AG09309 (cell line): ENCODE data around the gene ZCWPW1.
"Not testable (repeated sequence)": the region's sequence is repeated elsewhere in the genome, so short reads cannot be mapped to it uniquely, and the experiment has no call there.

Experiments
- DNase-seq: peaks from one replicate; pipeline ENCODE4 v3.0.0-alpha.2; 2010; ENCODE audit warnings: low read depth
- H3K4me3 ChIP-seq: 2 replicates; pipeline ENCODE4 v1.5.1; 2011; ENCODE audit warnings: mild to moderate bottlenecking, low read depth, low read length, moderate library complexity; ENCODE audit not compliant: control insufficient read depth
- CTCF ChIP-seq: IDR thresholded peaks from 2 replicates; pipeline ENCODE4 v1.5.1; 2011; ENCODE audit warnings: mild to moderate bottlenecking, low read depth, low read length, inconsistent platforms; ENCODE audit not compliant: insufficient read depth, control insufficient read depth; ENCODE audit errors: missing control alignments

The ZCWPW1 gene

GRCh38 chr7:100352984-100353684, 75.4 kb downstream of the ZCWPW1 start:
- DNase-seq: no peak
- H3K4me3 ChIP-seq: no peak overlapping the region
- TF ChIP-seq CTCF: no peak

- not testable (repeated sequence) for DNase-seq, H3K4me3 ChIP-seq
Observed at GRCh38 chr7:100352230-100352781, 76.2 kb downstream of the ZCWPW1 start.

GRCh38 chr7:100351657-100352058, 76.8 kb downstream of the ZCWPW1 start:
- TF ChIP-seq CTCF: no peak
- DNase-seq: no peak
- no peak overlapping the region for H3K4me3 ChIP-seq
